HL-60 (cell line): ENCODE measurements around the gene AP2A2.

Experiments used
- DNase-seq, 2 experiments: peaks; one replicate each; pipeline ENCODE4 v3.0.0-alpha.2; 2010 to 2020; ENCODE audit warnings: low read depth in 1 of 2, low spot score in 1 of 2
- H3K27ac ChIP-seq: fragments of 250-450 bp; sonication (Bioruptor Pico); replicated peaks from 2 replicates; pipeline ENCODE4 v1.5.1; 2020; ENCODE audit warnings: mild to moderate bottlenecking, moderate library complexity
- H3K27me3 ChIP-seq: fragments of 250-450 bp; sonication (Bioruptor Pico); 2 replicates; pipeline ENCODE4 v1.5.1; 2021; ENCODE audit warnings: mild to moderate bottlenecking, moderate library complexity; ENCODE audit not compliant: insufficient read depth, poor library complexity, severe bottlenecking
- H3K4me3 ChIP-seq: replicated peaks from 2 replicates; pipeline ENCODE4 v1.5.1; 2011; ENCODE audit warnings: mild to moderate bottlenecking, control low read depth, low read length; ENCODE audit not compliant: insufficient read depth
- GABPA ChIP-seq: IDR thresholded peaks from 2 replicates; pipeline ENCODE4 v1.6.1; 2012; ENCODE audit warnings: low read depth
- POLR2AphosphoS5 ChIP-seq: IDR thresholded peaks from 2 replicates; pipeline ENCODE4 v1.6.1; 2012; ENCODE audit warnings: low read depth
- SPI1 ChIP-seq: IDR thresholded peaks from 2 replicates; pipeline ENCODE4 v1.6.1; 2012; ENCODE audit warnings: low read depth, mild to moderate bottlenecking, borderline replicate concordance
- TF ChIP-seq, protein P1 (sequence below): IDR thresholded peaks from 2 replicates; pipeline ENCODE4 v1.6.1; 2012; ENCODE audit warnings: low read depth; ENCODE audit not compliant: insufficient replicate concordance
- TF ChIP-seq, protein P2 (sequence below): IDR thresholded peaks from one replicate; pipeline ENCODE4 v1.5.1; 2011; ENCODE audit warnings: low read length, control low read depth, inconsistent platforms; ENCODE audit not compliant: insufficient read depth

Gene AP2A2

DNA sequence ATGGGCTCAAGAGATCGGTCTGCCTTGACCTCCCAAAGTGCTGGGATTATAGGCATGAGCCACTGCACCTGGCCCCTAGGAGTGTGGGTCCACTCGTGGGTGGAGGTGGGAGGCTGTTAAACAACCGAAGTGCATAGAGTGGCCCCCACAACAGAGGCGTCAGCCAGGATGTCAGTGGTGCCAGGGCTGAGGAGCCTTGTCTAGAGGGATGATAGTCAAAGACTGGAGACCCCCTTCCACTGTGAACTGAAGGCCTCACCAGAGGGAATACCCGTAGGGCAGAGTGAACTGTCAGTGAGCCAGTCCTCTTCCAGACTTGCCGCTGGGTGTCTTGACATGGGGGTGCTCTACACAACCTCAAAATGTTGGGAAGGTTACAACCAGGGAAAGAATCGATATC lies 38.2 kb downstream of the AP2A2 start:
- H3K4me3 ChIP-seq: no peak overlapping the region
- no peak for DNase-seq
- H3K27ac ChIP-seq: no peak overlapping the region
- no peaks in the 10 kb centered on the region for H3K27me3 ChIP-seq
- TF ChIP-seq, protein P1, sequence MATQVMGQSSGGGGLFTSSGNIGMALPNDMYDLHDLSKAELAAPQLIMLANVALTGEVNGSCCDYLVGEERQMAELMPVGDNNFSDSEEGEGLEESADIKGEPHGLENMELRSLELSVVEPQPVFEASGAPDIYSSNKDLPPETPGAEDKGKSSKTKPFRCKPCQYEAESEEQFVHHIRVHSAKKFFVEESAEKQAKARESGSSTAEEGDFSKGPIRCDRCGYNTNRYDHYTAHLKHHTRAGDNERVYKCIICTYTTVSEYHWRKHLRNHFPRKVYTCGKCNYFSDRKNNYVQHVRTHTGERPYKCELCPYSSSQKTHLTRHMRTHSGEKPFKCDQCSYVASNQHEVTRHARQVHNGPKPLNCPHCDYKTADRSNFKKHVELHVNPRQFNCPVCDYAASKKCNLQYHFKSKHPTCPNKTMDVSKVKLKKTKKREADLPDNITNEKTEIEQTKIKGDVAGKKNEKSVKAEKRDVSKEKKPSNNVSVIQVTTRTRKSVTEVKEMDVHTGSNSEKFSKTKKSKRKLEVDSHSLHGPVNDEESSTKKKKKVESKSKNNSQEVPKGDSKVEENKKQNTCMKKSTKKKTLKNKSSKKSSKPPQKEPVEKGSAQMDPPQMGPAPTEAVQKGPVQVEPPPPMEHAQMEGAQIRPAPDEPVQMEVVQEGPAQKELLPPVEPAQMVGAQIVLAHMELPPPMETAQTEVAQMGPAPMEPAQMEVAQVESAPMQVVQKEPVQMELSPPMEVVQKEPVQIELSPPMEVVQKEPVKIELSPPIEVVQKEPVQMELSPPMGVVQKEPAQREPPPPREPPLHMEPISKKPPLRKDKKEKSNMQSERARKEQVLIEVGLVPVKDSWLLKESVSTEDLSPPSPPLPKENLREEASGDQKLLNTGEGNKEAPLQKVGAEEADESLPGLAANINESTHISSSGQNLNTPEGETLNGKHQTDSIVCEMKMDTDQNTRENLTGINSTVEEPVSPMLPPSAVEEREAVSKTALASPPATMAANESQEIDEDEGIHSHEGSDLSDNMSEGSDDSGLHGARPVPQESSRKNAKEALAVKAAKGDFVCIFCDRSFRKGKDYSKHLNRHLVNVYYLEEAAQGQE: no peak
- TF ChIP-seq, protein P2, sequence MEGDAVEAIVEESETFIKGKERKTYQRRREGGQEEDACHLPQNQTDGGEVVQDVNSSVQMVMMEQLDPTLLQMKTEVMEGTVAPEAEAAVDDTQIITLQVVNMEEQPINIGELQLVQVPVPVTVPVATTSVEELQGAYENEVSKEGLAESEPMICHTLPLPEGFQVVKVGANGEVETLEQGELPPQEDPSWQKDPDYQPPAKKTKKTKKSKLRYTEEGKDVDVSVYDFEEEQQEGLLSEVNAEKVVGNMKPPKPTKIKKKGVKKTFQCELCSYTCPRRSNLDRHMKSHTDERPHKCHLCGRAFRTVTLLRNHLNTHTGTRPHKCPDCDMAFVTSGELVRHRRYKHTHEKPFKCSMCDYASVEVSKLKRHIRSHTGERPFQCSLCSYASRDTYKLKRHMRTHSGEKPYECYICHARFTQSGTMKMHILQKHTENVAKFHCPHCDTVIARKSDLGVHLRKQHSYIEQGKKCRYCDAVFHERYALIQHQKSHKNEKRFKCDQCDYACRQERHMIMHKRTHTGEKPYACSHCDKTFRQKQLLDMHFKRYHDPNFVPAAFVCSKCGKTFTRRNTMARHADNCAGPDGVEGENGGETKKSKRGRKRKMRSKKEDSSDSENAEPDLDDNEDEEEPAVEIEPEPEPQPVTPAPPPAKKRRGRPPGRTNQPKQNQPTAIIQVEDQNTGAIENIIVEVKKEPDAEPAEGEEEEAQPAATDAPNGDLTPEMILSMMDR: no peak
- no peak for TF ChIP-seq POLR2AphosphoS5
- no peak for TF ChIP-seq SPI1
- TF ChIP-seq GABPA: no peak

DNA sequence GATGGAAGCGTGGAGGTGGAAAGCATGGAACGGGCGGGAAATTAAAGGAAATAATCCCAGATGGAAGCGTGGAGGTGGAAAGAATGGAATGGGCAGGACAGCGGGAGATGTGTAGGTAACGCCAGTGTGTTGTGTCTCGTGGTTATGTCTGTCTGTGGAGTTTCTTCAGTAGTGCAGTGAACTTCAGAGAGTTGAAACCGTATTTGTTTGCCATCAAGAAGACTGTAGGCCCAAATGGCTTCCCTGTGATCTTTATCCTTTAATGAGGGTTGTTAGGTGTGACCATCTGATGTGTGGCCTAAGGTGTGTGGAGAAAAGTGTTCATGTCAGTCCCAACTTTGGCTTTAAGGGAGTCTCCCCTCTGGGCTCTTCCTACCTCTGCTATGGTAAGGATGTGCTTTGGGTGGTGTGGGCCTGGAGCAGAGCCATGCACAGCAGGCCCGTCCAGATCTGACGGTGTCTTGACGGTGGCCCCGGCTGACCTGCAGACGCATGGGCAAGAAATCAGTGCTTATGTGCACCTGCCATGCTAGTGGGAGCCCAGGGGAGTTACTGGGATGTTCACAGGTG lies 39.6 kb downstream of the AP2A2 start:
- no peak overlapping the region for H3K27ac ChIP-seq
- H3K27me3 ChIP-seq: no peaks in the 10 kb centered on the region
- H3K4me3 ChIP-seq: no peak overlapping the region
- TF ChIP-seq GABPA: no peak
- no peak for TF ChIP-seq POLR2AphosphoS5
- no peak for TF ChIP-seq SPI1
- TF ChIP-seq, protein P2: no peak
- TF ChIP-seq, protein P1: no peak
- no peak for DNase-seq

DNA sequence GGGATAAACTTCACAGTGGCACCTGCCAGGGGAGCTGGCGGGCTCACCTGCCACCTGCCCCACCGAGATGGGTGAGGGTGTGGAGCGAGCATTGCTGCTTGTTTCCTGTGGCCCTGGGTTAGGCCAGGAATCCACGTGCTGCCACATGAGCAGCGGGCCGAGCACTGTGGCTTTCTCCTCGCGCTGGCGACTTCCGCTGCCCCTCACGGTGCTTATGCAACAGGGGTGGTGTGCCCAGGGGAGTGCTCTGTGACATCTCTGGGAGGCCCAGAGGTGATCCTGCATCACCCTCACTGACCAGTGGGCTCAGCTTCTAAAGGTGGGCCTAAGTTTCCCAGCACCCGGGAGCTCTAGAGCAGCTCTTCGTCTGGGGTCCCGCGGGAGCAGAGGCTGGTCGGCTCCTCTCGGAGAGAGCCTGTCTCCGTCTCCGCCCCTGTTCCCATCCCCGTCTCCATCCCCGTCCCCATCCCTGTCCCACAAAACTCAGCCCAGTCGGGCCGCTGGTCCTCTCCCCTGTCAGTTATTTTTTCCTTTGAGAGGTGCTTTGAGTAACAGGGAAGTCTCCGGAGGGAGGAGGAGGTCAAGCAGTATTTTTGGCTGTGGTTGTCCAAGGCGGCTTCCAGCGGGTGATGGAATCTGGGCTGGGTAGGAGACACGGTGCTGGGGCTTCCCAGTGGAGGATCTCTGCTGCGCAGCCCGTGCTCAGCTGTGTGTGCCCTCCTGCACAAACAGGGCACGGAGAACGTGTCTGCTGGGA lies 42.5 kb downstream of the AP2A2 start:
- no peak for TF ChIP-seq POLR2AphosphoS5
- no peak for TF ChIP-seq GABPA
- TF ChIP-seq SPI1: no peak
- TF ChIP-seq, protein P1: no peak
- TF ChIP-seq, protein P2: no peak
- Histone ChIP-seq H3K4me3 (no peak overlapping the region), H3K27me3 (no peaks in the 10 kb centered on the region), H3K27ac (no peak overlapping the region)
- DNase-seq: no peak
